Ramos (cell line): ENCODE results near the gene ATG4D.

Experiments used
- in situ Hi-C: fragments of 300-500 bp; cut with MboI; formaldehyde crosslinking; loops from one replicate; pipeline ENCODE4 v1.14.3; 2022; ENCODE audit warnings: low sequenced_read_pairs; ENCODE audit not compliant: unreplicated experiment

Gene ATG4D

GRCh38 chr19:10543420-10544241 lies at the start of gene ATG4D:
TSS of gene ATG4D (plus strand) at chr19:10543904. CDS start at chr19:10544091, 187 bp downstream.
- in situ Hi-C loops: no loop called here

DNA sequence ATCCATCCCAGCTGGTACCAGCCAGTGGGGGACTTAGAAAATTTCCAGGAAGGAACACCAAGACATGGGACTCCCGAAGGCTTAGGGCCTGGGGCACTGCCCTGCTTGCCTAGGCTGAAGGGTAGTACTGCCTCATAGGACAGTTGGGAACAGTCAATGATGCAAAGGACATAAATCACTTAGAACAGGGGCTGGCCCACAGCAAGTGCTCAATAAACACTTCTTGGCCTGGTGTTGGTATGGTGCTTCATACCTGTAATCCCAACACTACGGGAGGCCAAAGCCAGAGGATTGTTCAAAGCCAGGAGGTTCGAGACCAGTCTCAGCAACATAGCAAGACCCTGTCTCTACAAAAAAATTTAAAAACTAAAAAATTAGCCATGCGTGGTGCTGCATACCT lies 46.3 kb upstream of the ATG4D start:
- in situ Hi-C loops: no loop called here

DNA sequence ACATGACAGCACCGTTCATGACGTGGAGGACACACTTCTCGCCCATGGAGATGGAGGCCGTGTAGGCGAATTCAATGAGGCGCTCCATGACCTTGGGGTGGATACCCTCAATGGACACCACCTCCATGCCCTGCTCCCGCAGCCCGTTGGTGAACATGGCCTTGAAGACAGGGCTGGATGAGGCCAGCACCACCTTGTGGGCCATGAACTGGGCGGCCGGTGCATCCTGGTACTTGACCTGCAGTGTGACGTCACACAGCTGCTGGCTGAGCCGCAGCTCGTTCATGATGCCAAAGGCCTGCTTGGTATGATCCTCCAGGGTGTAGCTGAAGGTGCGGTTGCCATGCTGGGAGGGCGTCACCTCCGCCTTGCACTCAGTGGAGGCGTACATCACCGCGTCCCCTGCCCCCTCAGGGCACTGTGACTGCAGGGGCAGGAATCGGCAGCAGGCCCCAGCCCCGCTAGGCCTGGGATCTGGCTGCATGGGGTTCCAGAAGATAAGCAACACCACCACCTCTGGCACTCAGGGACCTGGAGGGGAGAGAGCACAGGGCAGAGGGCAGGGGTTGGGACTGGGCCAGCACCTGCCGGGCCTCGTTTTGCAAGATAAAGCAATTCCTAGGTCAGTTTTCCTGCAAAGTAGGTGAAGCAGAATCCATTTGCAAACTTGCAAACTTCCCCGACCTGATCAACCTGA lies 44.0 kb upstream of the ATG4D start:
- in situ Hi-C loops: no loop called here

- in situ Hi-C loops: no loop called here
These were observed 43.5 kb upstream of the ATG4D start for GRCh38 chr19:10500247-10500592.

GRCh38 chr19:10501971-10502523 lies 41.7 kb upstream of the ATG4D start:
- in situ Hi-C loops: no loop called here

DNA sequence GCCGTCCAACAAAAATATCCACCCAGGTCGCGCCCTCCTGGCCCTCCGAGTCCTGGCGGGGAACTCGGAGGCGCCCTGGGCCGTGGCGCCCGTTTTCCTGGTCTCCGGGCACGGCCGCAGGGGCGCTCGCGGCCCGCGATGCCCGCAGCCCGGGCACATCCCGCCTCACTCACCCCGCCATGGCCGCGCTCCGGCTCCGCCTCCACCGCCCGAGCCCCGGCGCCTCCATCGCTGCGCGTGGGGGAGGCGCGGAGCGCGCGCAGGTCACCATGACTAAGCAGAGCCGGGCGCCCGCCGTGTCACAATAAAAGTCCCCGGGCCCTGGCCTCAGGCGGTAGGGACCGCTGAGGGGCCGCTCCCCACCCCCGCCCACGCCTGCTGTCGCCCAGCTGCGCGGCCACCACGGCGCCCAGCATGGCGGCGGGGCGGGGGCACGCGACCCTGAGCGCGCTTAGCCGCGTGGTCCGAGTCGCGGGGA lies 41.1 kb upstream of the ATG4D start:
- in situ Hi-C loops: no loop called here

DNA sequence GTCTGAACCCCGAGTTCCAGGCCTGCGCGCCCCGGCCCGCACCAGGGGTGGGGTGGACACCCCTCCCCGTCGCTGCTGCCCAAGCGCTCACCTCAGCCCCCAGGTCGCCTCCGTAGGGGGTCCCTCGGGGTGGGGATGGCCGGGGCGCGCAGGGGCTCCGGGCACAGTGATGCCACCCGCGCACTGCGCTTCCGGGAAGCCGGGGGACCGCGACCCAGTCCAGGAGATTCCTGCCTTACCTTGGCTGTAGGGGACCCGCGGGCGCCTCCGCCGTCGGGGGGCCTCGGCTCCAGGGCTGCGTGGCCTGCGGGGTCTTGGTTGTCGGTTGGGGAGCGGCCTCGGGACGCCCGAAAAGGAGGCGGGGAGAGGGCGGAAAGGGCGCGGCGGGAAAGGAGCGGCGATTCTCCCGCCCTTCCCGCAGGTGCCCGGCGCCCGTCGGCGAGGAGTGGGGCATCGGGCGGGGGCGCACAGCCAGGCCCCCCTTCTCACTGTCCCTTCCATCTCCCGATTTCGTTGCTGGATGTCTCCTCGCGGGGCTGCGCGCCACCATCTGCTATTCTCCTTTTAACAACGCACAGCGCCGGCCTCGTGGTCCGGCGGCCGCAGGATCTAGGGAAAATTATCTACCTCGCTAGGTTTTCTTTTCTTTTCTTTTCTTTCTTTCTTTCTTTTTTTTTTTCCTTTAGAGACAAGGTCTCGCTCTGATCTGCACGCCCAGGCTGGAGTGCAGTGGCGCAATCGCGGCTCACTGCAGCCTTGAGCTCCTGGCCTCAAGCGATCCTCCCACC lies 40.5 kb upstream of the ATG4D start, which contains the start of gene KEAP1:
TSS of gene KEAP1 (minus strand) at position 355 of the 788 bp plus-strand sequence. CDS start 3,323 bp downstream, outside the sequence.
- in situ Hi-C loops: no loop called here

DNA sequence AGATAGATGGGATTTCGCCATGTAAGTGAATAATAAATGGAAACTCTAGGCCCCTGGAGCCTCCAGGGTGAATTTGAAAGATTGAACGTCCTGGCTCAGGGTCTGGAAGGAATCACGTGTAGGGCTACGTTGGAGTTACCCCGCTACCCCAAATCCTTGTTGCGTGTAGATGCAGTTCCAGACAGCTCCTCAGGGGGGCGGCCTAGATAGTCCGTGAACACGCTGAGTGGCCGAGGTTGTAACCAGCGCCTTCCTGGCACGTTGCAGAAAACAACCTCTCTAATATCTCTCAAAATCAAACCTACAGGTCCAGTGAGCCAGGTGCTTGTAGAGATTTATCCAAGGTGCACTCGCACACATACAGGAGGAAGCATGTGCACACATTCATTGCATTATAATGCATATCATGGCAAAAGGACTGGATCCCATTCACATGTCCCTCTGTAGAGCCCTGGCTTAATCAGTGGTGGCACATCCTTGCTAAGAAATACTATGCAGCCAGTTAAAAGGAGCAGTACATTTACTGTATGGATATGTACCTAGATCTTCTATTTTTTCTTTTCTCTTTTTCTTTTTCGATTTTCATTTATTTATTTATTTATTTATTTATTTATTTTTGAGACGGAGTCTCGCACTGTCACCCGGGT lies 38.0 kb upstream of the ATG4D start:
- in situ Hi-C loops: no loop called here

- in situ Hi-C loops: no loop called here
These were observed 35.7 kb upstream of the ATG4D start for GRCh38 chr19:10508036-10508435.

DNA sequence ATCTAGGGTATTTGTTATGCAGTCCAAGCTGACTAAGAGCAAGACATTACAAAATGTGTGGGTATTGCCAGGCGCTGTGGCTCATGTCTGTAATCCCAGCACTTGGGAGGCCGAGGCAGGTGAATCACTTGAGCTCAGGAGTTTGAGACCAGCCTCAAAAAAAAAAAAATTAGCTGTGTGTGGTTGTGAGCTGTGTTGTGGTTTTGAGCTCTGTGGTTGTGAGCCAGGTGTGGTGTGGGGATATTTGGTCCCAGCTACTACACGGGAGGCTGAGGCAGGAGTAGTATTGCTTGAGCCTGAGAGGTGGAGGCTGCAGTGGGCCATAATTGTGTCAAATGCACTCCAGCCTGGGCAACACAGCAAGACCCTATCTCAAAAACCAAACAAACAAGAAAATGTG lies 35.0 kb upstream of the ATG4D start:
- in situ Hi-C loops: no loop called here

- in situ Hi-C loops: no loop called here
These were observed 33.4 kb upstream of the ATG4D start for GRCh38 chr19:10510301-10510802.

DNA sequence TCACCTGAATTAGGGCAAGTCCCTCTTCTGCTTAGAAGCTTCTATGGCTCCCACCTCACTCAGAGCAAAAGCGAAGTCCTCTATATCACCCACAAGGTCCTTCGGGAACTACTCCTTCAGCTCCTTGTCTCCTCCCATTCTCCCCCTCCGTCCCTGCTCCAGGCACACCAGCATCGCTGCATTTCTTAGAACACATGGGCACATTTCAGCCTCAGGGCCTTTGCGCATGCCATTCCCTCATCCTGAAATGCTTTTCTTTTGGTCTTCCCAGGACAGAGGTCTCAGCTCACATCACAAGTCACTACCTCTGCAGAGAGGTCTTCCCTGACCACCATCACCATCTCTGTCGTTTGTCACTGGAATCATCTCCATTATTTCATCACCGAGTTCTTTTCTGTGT lies 30.5 kb upstream of the ATG4D start:
- in situ Hi-C loops: no loop called here

GRCh38 chr19:10514211-10515145 lies 29.2 kb upstream of the ATG4D start:
- in situ Hi-C loops: no loop called here

- in situ Hi-C loops: no loop called here
These were observed 27.7 kb upstream of the ATG4D start for GRCh38 chr19:10516064-10516385.

- in situ Hi-C loops: no loop called here
These were observed 26.9 kb upstream of the ATG4D start for GRCh38 chr19:10516671-10517286.

- in situ Hi-C loops: no loop called here
These were observed 26.3 kb upstream of the ATG4D start, which contains the start of gene S1PR5 for GRCh38 chr19:10517361-10517759. TSS of gene S1PR5 (minus strand) at chr19:10517447. CDS start at chr19:10515011, 2,436 bp downstream.

GRCh38 chr19:10517760-10518443 lies 25.8 kb upstream of the ATG4D start:
- in situ Hi-C loops: no loop called here
